B cell (primary cell): ENCODE results near the gene EMID1. TPM values are rescaled to one million over a fixed set of nuclear protein-coding genes. Genes with fewer than 3 reads are reported as not detected.
"Not testable (repeated sequence)": the region's sequence is repeated elsewhere in the genome, so short reads cannot be mapped to it uniquely, and the experiment has no call there.

Experiments used
- ATAC-seq: fragments of 200-7000 bp; cut with Tn5 transposase; one replicate; pipeline ENCODE4 v1.10.0; 2021; ENCODE audit warnings: low read depth, mild to moderate bottlenecking, moderate number of reproducible peaks, moderate library complexity
- CTCF ChIA-PET: fragments of 350-600 bp; sonication (Branson Sonifier 250); formaldehyde crosslinking; loops from one replicate; lab custom pipeline; 2021; ENCODE audit warnings: antibody characterized with exemption, inconsistent platforms; lab: Charles Lee
- POLR2A ChIA-PET: fragments of 350-600 bp; sonication (Branson Sonifier 250); formaldehyde crosslinking; loops from one replicate; lab custom pipeline; 2021; ENCODE audit warnings: antibody characterized with exemption; lab: Charles Lee
- DNase-seq: peaks from one replicate; pipeline ENCODE4 v3.0.0; 2013
- H2AFZ ChIP-seq: 2 replicates; pipeline ENCODE4 v1.6.1; 2012; ENCODE audit warnings: mild to moderate bottlenecking, low read depth, low read length; ENCODE audit not compliant: insufficient read depth, poor library complexity, severe bottlenecking
- H3K27ac ChIP-seq, 2 donors: 1 replicate in 1 of 2; 2 replicates in 1 of 2; pipeline ENCODE4 v1.5.1; 2012 to 2013; ENCODE audit warnings: low read length in 2 of 2, mild to moderate bottlenecking in 2 of 2, moderate library complexity in 1 of 2
- H3K27me3 ChIP-seq, 4 experiments: fragments of 200-600 bp in 1 of 4; sonication (generic) in 1 of 4; replicated peaks in 1 of 4; 1 replicate in 2 of 4; 2 replicates in 2 of 4; pipeline versions ENCODE4 v1.6.1 to v1.7.0; 2013 to 2016; ENCODE audit warnings: low read length in 3 of 4, mild to moderate bottlenecking in 2 of 4, mixed read lengths in 1 of 4, moderate library complexity in 1 of 4; ENCODE audit not compliant: insufficient read depth in 4 of 4, control insufficient read depth in 3 of 4; ENCODE audit errors: control extremely low read depth in 1 of 4
- H3K36me3 ChIP-seq, 2 experiments: replicated peaks in 1 of 2; 1 replicate in 1 of 2; 2 replicates in 1 of 2; pipeline versions ENCODE4 v1.6.1 to v1.7.1; 2013; ENCODE audit warnings: low read length in 1 of 2; ENCODE audit not compliant: insufficient read depth in 2 of 2, control insufficient read depth in 1 of 2; ENCODE audit errors: control extremely low read depth in 1 of 2, extremely low read depth in 1 of 2
- H3K4me1 ChIP-seq, 2 donors: fragments of 200-600 bp in 1 of 2; sonication (generic) in 1 of 2; 1 replicate in 1 of 2; 2 replicates in 1 of 2; pipeline versions ENCODE4 v1.5.1 to v1.6.1; 2013 to 2017; ENCODE audit warnings: low read length in 2 of 2; ENCODE audit not compliant: control insufficient read depth in 2 of 2, insufficient read depth in 2 of 2
- H3K4me2 ChIP-seq: replicated peaks from 2 replicates; pipeline ENCODE3; 2012; ENCODE audit warnings: mild to moderate bottlenecking, low read depth, low read length; ENCODE audit not compliant: poor library complexity, severe bottlenecking
- H3K4me3 ChIP-seq, 5 experiments: fragments of 200-600 bp in 1 of 5; sonication (generic) in 1 of 5; 1 replicate in 3 of 5; 2 replicates in 2 of 5; pipeline versions ENCODE4 v1.5.1 to v1.7.0; 2011 to 2016; ENCODE audit warnings: low read length in 4 of 5, mild to moderate bottlenecking in 4 of 5, low read depth in 2 of 5, control low read depth in 1 of 5, moderate library complexity in 1 of 5; ENCODE audit not compliant: insufficient read depth in 1 of 5; ENCODE audit errors: control extremely low read depth in 1 of 5, extremely low read depth in 1 of 5
- H3K79me2 ChIP-seq: fragments of 200-600 bp; sonication (generic); one replicate; pipeline ENCODE4 v1.6.0; 2016; ENCODE audit warnings: low read length; ENCODE audit not compliant: control insufficient read depth, insufficient read depth
- H3K9ac ChIP-seq: fragments of 200-600 bp; sonication (generic); 2 replicates; pipeline ENCODE4 v1.6.1; 2017; ENCODE audit warnings: mild to moderate bottlenecking, low read length, moderate library complexity
- H3K9me3 ChIP-seq, 3 donors: one replicate each; pipeline versions ENCODE4 v1.6.1 to v1.7.1; 2013; ENCODE audit warnings: low read length in 2 of 3; ENCODE audit not compliant: control insufficient read depth in 2 of 3, insufficient read depth in 1 of 3; ENCODE audit errors: control extremely low read depth in 1 of 3
- H4K20me1 ChIP-seq: 2 replicates; pipeline ENCODE4 v1.6.0; 2012; ENCODE audit warnings: mild to moderate bottlenecking, low read length; ENCODE audit not compliant: insufficient read depth, control insufficient read depth, poor library complexity, severe bottlenecking
- H3K27ac Mint-ChIP-seq: one replicate; pipeline ENCODE4 v1.8.0; 2021; ENCODE audit warnings: mixed read lengths
- H3K27me3 Mint-ChIP-seq: one replicate; pipeline ENCODE4 v1.8.0; 2021; ENCODE audit warnings: mixed read lengths
- H3K4me1 Mint-ChIP-seq: one replicate; pipeline ENCODE4 v1.8.0; 2021; ENCODE audit warnings: mixed read lengths
- H3K4me3 Mint-ChIP-seq: one replicate; pipeline ENCODE4 v1.8.0; 2021; ENCODE audit warnings: mixed read lengths
- H3K9me3 Mint-ChIP-seq: one replicate; pipeline ENCODE4 v1.8.0; 2022; ENCODE audit warnings: mixed read lengths; ENCODE audit not compliant: insufficient read depth
- CTCF ChIP-seq: fragments of 200-600 bp; IDR thresholded peaks from one replicate; pipeline ENCODE4 v1.8.0; 2022; ENCODE audit warnings: antibody characterized with exemption, mild to moderate bottlenecking
- EZH2 ChIP-seq: IDR thresholded peaks from 2 replicates; pipeline ENCODE4 v1.6.1; 2012; ENCODE audit warnings: borderline replicate concordance, low read depth, mild to moderate bottlenecking, moderate library complexity, low read length; ENCODE audit not compliant: insufficient read depth, poor library complexity, severe bottlenecking
- WGBS: methylation state at CpG from one replicate; pipeline ENCODE4 v1.1.5; 2013; ENCODE audit warnings: missing lambda C conversion rate; ENCODE audit not compliant: insufficient coverage; 5-methylcytosine and 5-hydroxymethylcytosine counted together
- intact Hi-C: fragments of 100-400 bp; cut with micrococcal nuclease; formaldehyde crosslinking; loops from one replicate; pipeline ENCODE4 v1.10.0; 2022
- polyA plus RNA-seq: library from polyadenylated mRNA; depleted of rRNA; stranded (reverse); fragments of >200 nt; gene quantifications from 2 replicates; pipeline ENCODE4 v1.2.3, GENCODE V29; 2012
- total RNA-seq, 2 donors: library from RNA; stranded (reverse); fragments of 120-200 nt in 1 of 2; gene quantifications; 1 replicate in 1 of 2; 2 replicates in 1 of 2; pipeline versions ENCODE4 v1.2.3 to v1.2.4, GENCODE V29; 2013 to 2022

EMID1 gene
- total and polyA plus RNA-seq, 2 donors (not counting 1 experiment from before 2014, with no cell fraction given): not detected

- Histone ChIP-seq H3K9ac (no peak overlapping the region), H3K4me2 (no peak overlapping the region), H3K4me3 (no peak overlapping the region), H3K27ac (no peak overlapping the region), H3K4me1 (no peaks in the 10 kb centered on the region), H4K20me1 (no peaks in the 10 kb centered on the region), H3K9me3 (no peaks in the 10 kb centered on the region), H2AFZ (no peak overlapping the region), H3K79me2 (no peaks in the 10 kb centered on the region), H3K36me3 (no peaks in the 10 kb centered on the region), H3K27me3 (peaks cover 0 to 27% (median 3%) of the 10 kb centered on the region in 4 experiments)
- 81% methylated on average over 13 of the region's 13 CpGs for WGBS
- no peaks in the 10 kb centered on the region for H3K4me1 Mint-ChIP-seq
- TF ChIP-seq CTCF: no peak
- no peak for TF ChIP-seq EZH2
- peaks cover 34% of the 10 kb centered on the region for H3K27me3 Mint-ChIP-seq
- DNase-seq (no peak), ATAC-seq (no peak)
- no peaks in the 10 kb centered on the region for H3K9me3 Mint-ChIP-seq
- H3K27ac Mint-ChIP-seq: no peak overlapping the region
- ChIA-PET CTCF (no interaction called here), POLR2A (no interaction called here)
- intact Hi-C loops: no loop called here
- no peak overlapping the region for H3K4me3 Mint-ChIP-seq
These were observed 12.4 kb downstream of the EMID1 start for GRCh38 chr22:29217827-29218757.

GRCh38 chr22:29218758-29219408 is 13.2 kb downstream of the EMID1 start:
- Histone ChIP-seq H3K27ac (no peak overlapping the region), H2AFZ (no peak overlapping the region), H3K27me3 (peaks cover 0 to 19% (median 2%) of the 10 kb centered on the region in 4 experiments), H3K9me3 (no peaks in the 10 kb centered on the region), H3K4me2 (no peak overlapping the region), H3K9ac (no peak overlapping the region), H3K4me3 (no peak overlapping the region), H4K20me1 (no peaks in the 10 kb centered on the region), H3K36me3 (no peaks in the 10 kb centered on the region), H3K79me2 (no peaks in the 10 kb centered on the region), H3K4me1 (no peaks in the 10 kb centered on the region)
- H3K4me3 Mint-ChIP-seq: no peak overlapping the region
- no peak for DNase-seq
- CTCF ChIA-PET: no interaction called here
- H3K27ac Mint-ChIP-seq: no peak overlapping the region
- ATAC-seq: no peak
- no peaks in the 10 kb centered on the region for H3K9me3 Mint-ChIP-seq
- POLR2A ChIA-PET: no interaction called here
- intact Hi-C loops: no loop called here
- 93% methylated on average over 10 of the region's 11 CpGs for WGBS
- no peaks in the 10 kb centered on the region for H3K4me1 Mint-ChIP-seq
- TF ChIP-seq EZH2 (no peak), CTCF (no peak)
- H3K27me3 Mint-ChIP-seq: peaks cover 34% of the 10 kb centered on the region

- intact Hi-C loops, H2AFZ ChIP-seq, CTCF ChIA-PET, ATAC-seq, DNase-seq, H3K9me3 ChIP-seq, H3K27ac Mint-ChIP-seq, H3K4me3 ChIP-seq, H3K9ac ChIP-seq, H3K4me1 Mint-ChIP-seq, H3K79me2 ChIP-seq, H3K4me3 Mint-ChIP-seq, H4K20me1 ChIP-seq, POLR2A ChIA-PET, H3K36me3 ChIP-seq, H3K4me2 ChIP-seq, H3K9me3 Mint-ChIP-seq, H3K27ac ChIP-seq, H3K4me1 ChIP-seq: not testable (repeated sequence)
- peaks cover 0 to 15% (median 0%) of the 10 kb centered on the region in 4 experiments for H3K27me3 ChIP-seq
- peaks cover 29% of the 10 kb centered on the region for H3K27me3 Mint-ChIP-seq
- WGBS: 72% methylated on average over 2 of the region's 2 CpGs
These were observed 13.7 kb downstream of the EMID1 start for GRCh38 chr22:29219409-29219782.
